NCI-H1694 treated with DMSO at 0.1 percent for 48 hours (cell line): Measurements from ENCODE around the gene BMP4.
A peak's percentile ranks its signal among the peaks of the same experiment; 100 is the strongest.

Experiments used
- DNase-seq: peaks from one replicate; lab custom pipeline; 2025; lab: John Stamatoyannopoulos, UW

The BMP4 gene

GRCh38 chr14:53964249-53964648, 7.6 kb upstream of the BMP4 start:
- no peak for DNase-seq

GRCh38 chr14:53963320-53964227, 6.9 kb upstream of the BMP4 start:
- no peak for DNase-seq

GRCh38 chr14:53962953-53963319, 6.3 kb upstream of the BMP4 start:
- no peak for DNase-seq

GRCh38 chr14:53958628-53959027, 2.0 kb upstream of the BMP4 start:
- no peak for DNase-seq

GRCh38 chr14:53957739-53958138, 1.1 kb upstream of the BMP4 start:
- no peak for DNase-seq

- DNase-seq: no peak
Observed at GRCh38 chr14:53955671-53956426, 776 bp downstream of the BMP4 start.

- no peak for DNase-seq
Observed at GRCh38 chr14:53955229-53955556, 1.4 kb downstream of the BMP4 start.

- DNase-seq: peak; percentile 41
Observed at GRCh38 chr14:53954551-53955228, 1.9 kb downstream of the BMP4 start.

GRCh38 chr14:53953828-53954550, 2.6 kb downstream of the BMP4 start:
- DNase-seq: peak; percentile 51

GRCh38 chr14:53953002-53953827, 3.4 kb downstream of the BMP4 start:
- DNase-seq: peak; percentile 71

- no peak for DNase-seq
Observed at GRCh38 chr14:53952533-53952932, 4.1 kb downstream of the BMP4 start.

GRCh38 chr14:53951627-53952303, 4.9 kb downstream of the BMP4 start:
- no peak for DNase-seq

GRCh38 chr14:53951243-53951626, 5.4 kb downstream of the BMP4 start:
- no peak for DNase-seq

GRCh38 chr14:53950031-53950793, 6.4 kb downstream of the BMP4 start:
- DNase-seq: no peak

GRCh38 chr14:53949201-53949600, 7.4 kb downstream of the BMP4 start:
- no peak for DNase-seq

- no peak for DNase-seq
Observed at GRCh38 chr14:53948205-53948884, 8.3 kb downstream of the BMP4 start.

- no peak for DNase-seq
Observed at GRCh38 chr14:53947452-53948204, 9.0 kb downstream of the BMP4 start.

- no peak for DNase-seq
Observed at GRCh38 chr14:53947094-53947445, 9.6 kb downstream of the BMP4 start.
